Activated naive CD4-positive, alpha-beta T cell treated with anti-CD3 and anti-CD28 coated beads, Interleukin-2, amount 10 ng/mL, durations not matched to agents 7 days and 5 days (primary cell): ENCODE data around the gene VSTM4.

Experiments
- CTCF ChIA-PET: fragments of 350-600 bp; sonication (Branson Sonifier 250); formaldehyde crosslinking; loops from one replicate; lab custom pipeline; 2021; ENCODE audit warnings: antibody characterized with exemption; lab: Charles Lee
- DNase-seq: peaks from one replicate; pipeline ENCODE4 v3.0.0-alpha.2; 2020
- H3K27ac Mint-ChIP-seq: one replicate; pipeline ENCODE4 v1.8.0; 2021; ENCODE audit warnings: mild to moderate bottlenecking, moderate library complexity, mixed read lengths
- H3K27me3 Mint-ChIP-seq: one replicate; pipeline ENCODE4 v1.8.0; 2021; ENCODE audit warnings: mild to moderate bottlenecking, mixed read lengths
- H3K36me3 Mint-ChIP-seq: one replicate; pipeline ENCODE4 v1.8.0; 2021; ENCODE audit warnings: mixed read lengths
- H3K4me1 Mint-ChIP-seq: one replicate; pipeline ENCODE4 v1.8.0; 2021; ENCODE audit warnings: mixed read lengths
- H3K4me3 Mint-ChIP-seq: one replicate; pipeline ENCODE4 v1.8.0; 2021; ENCODE audit warnings: mild to moderate bottlenecking, moderate library complexity, mixed read lengths
- H3K9me3 Mint-ChIP-seq: one replicate; pipeline ENCODE4 v1.8.0; 2021; ENCODE audit warnings: mixed read lengths

VSTM4 gene

GRCh38 chr10:49086889-49087288 is 28.4 kb downstream of the VSTM4 start:
- Mint-ChIP-seq H3K4me3 (no peak overlapping the region), H3K27ac (no peak overlapping the region), H3K9me3 (peaks cover 8% of the 10 kb centered on the region), H3K27me3 (peaks cover 5% of the 10 kb centered on the region), H3K36me3 (no peaks in the 10 kb centered on the region), H3K4me1 (no peaks in the 10 kb centered on the region)
- no peak for DNase-seq
- CTCF ChIA-PET: no interaction called here

- H3K9me3 Mint-ChIP-seq: peaks cover 8% of the 10 kb centered on the region
- H3K27me3 Mint-ChIP-seq: peaks cover 9% of the 10 kb centered on the region
- no peak for DNase-seq
- no peak overlapping the region for H3K27ac Mint-ChIP-seq
- CTCF ChIA-PET: no interaction called here
- H3K4me1 Mint-ChIP-seq: peaks cover 6% of the 10 kb centered on the region
- H3K4me3 Mint-ChIP-seq: no peak overlapping the region
- no peaks in the 10 kb centered on the region for H3K36me3 Mint-ChIP-seq
These were observed 32.1 kb downstream of the VSTM4 start for GRCh38 chr10:49083261-49083660.

- peaks cover 8% of the 10 kb centered on the region for H3K9me3 Mint-ChIP-seq
- H3K4me3 Mint-ChIP-seq: no peak overlapping the region
- no peak for DNase-seq
- no peak overlapping the region for H3K27ac Mint-ChIP-seq
- CTCF ChIA-PET: no interaction called here
- H3K36me3 Mint-ChIP-seq: no peaks in the 10 kb centered on the region
- peaks cover 9% of the 10 kb centered on the region for H3K27me3 Mint-ChIP-seq
- peaks cover 6% of the 10 kb centered on the region for H3K4me1 Mint-ChIP-seq
These were observed 32.6 kb downstream of the VSTM4 start for GRCh38 chr10:49082766-49083165.

- DNase-seq: no peak
- H3K27me3 Mint-ChIP-seq: peaks cover 13% of the 10 kb centered on the region
- CTCF ChIA-PET: no interaction called here
- peaks cover 3% of the 10 kb centered on the region for H3K9me3 Mint-ChIP-seq
- H3K4me1 Mint-ChIP-seq: peaks cover 10% of the 10 kb centered on the region
- no peak overlapping the region for H3K4me3 Mint-ChIP-seq
- H3K27ac Mint-ChIP-seq: no peak overlapping the region
- no peaks in the 10 kb centered on the region for H3K36me3 Mint-ChIP-seq
These were observed 33.6 kb downstream of the VSTM4 start for GRCh38 chr10:49081547-49082275.

GRCh38 chr10:49080965-49081364 is 34.4 kb downstream of the VSTM4 start:
- CTCF ChIA-PET: no interaction called here
- Mint-ChIP-seq H3K4me1 (peaks cover 12% of the 10 kb centered on the region), H3K9me3 (no peaks in the 10 kb centered on the region), H3K36me3 (no peaks in the 10 kb centered on the region), H3K27ac (no peak overlapping the region), H3K4me3 (no peak overlapping the region), H3K27me3 (peaks cover 20% of the 10 kb centered on the region)
- DNase-seq: no peak

GRCh38 chr10:49080071-49080470 is 35.3 kb downstream of the VSTM4 start:
- H3K9me3 Mint-ChIP-seq: no peaks in the 10 kb centered on the region
- H3K4me1 Mint-ChIP-seq: peaks cover 12% of the 10 kb centered on the region
- DNase-seq: no peak
- CTCF ChIA-PET: no interaction called here
- peaks cover 23% of the 10 kb centered on the region for H3K27me3 Mint-ChIP-seq
- no peak overlapping the region for H3K4me3 Mint-ChIP-seq
- H3K36me3 Mint-ChIP-seq: no peaks in the 10 kb centered on the region
- H3K27ac Mint-ChIP-seq: no peak overlapping the region

- DNase-seq: no peak
- H3K36me3 Mint-ChIP-seq: no peaks in the 10 kb centered on the region
- no peaks in the 10 kb centered on the region for H3K9me3 Mint-ChIP-seq
- peaks cover 23% of the 10 kb centered on the region for H3K27me3 Mint-ChIP-seq
- no peak overlapping the region for H3K27ac Mint-ChIP-seq
- peaks cover 12% of the 10 kb centered on the region for H3K4me1 Mint-ChIP-seq
- CTCF ChIA-PET: interaction anchor here (0.5 kb wide), 1 partner anchor 752 kb away, joined by 4 read pairs; no protein-coding TSS in a partner anchor
- no peak overlapping the region for H3K4me3 Mint-ChIP-seq
These were observed 35.8 kb downstream of the VSTM4 start for GRCh38 chr10:49079499-49079898.

- Mint-ChIP-seq H3K27ac (no peak overlapping the region), H3K4me3 (no peak overlapping the region), H3K36me3 (no peaks in the 10 kb centered on the region), H3K9me3 (no peaks in the 10 kb centered on the region), H3K27me3 (peaks cover 23% of the 10 kb centered on the region), H3K4me1 (peaks cover 12% of the 10 kb centered on the region)
- DNase-seq: no peak
- CTCF ChIA-PET: interaction anchor here (0.5 kb wide), 1 partner anchor 751 kb away, joined by 4 read pairs; no protein-coding TSS in a partner anchor
These were observed 36.2 kb downstream of the VSTM4 start for GRCh38 chr10:49079072-49079471.

GRCh38 chr10:49078433-49078832 is 36.9 kb downstream of the VSTM4 start:
- no peak for DNase-seq
- Mint-ChIP-seq H3K27me3 (peaks cover 23% of the 10 kb centered on the region), H3K4me3 (no peak overlapping the region), H3K4me1 (peaks cover 12% of the 10 kb centered on the region), H3K9me3 (no peaks in the 10 kb centered on the region), H3K36me3 (no peaks in the 10 kb centered on the region), H3K27ac (no peak overlapping the region)
- CTCF ChIA-PET: no interaction called here

- peaks cover 23% of the 10 kb centered on the region for H3K27me3 Mint-ChIP-seq
- H3K36me3 Mint-ChIP-seq: no peaks in the 10 kb centered on the region
- peaks cover 16% of the 10 kb centered on the region for H3K4me1 Mint-ChIP-seq
- no peak overlapping the region for H3K4me3 Mint-ChIP-seq
- DNase-seq: no peak
- H3K9me3 Mint-ChIP-seq: no peaks in the 10 kb centered on the region
- H3K27ac Mint-ChIP-seq: no peak overlapping the region
- CTCF ChIA-PET: no interaction called here
These were observed 38.4 kb downstream of the VSTM4 start for GRCh38 chr10:49076741-49077521.

- DNase-seq: no peak
- CTCF ChIA-PET: no interaction called here
- H3K27me3 Mint-ChIP-seq: peaks cover 22% of the 10 kb centered on the region
- H3K9me3 Mint-ChIP-seq: no peaks in the 10 kb centered on the region
- H3K27ac Mint-ChIP-seq: no peak overlapping the region
- no peak overlapping the region for H3K4me3 Mint-ChIP-seq
- peaks cover 16% of the 10 kb centered on the region for H3K4me1 Mint-ChIP-seq
- no peaks in the 10 kb centered on the region for H3K36me3 Mint-ChIP-seq
These were observed 39.0 kb downstream of the VSTM4 start for GRCh38 chr10:49076319-49076718.

GRCh38 chr10:49075743-49076142 is 39.6 kb downstream of the VSTM4 start:
- Mint-ChIP-seq H3K27ac (no peak overlapping the region), H3K4me1 (peaks cover 16% of the 10 kb centered on the region), H3K4me3 (no peak overlapping the region), H3K27me3 (peaks cover 18% of the 10 kb centered on the region), H3K36me3 (no peaks in the 10 kb centered on the region), H3K9me3 (no peaks in the 10 kb centered on the region)
- CTCF ChIA-PET: no interaction called here
- DNase-seq: no peak

- Mint-ChIP-seq H3K4me3 (no peak overlapping the region), H3K27me3 (peaks cover 19% of the 10 kb centered on the region), H3K27ac (no peak overlapping the region), H3K36me3 (no peaks in the 10 kb centered on the region), H3K9me3 (no peaks in the 10 kb centered on the region), H3K4me1 (peaks cover 12% of the 10 kb centered on the region)
- CTCF ChIA-PET: no interaction called here
- no peak for DNase-seq
These were observed 40.3 kb downstream of the VSTM4 start for GRCh38 chr10:49074836-49075682.

GRCh38 chr10:49072166-49072885 is 43.0 kb downstream of the VSTM4 start:
- no peaks in the 10 kb centered on the region for H3K36me3 Mint-ChIP-seq
- no peak overlapping the region for H3K4me3 Mint-ChIP-seq
- no peak for DNase-seq
- peaks cover 10% of the 10 kb centered on the region for H3K4me1 Mint-ChIP-seq
- H3K27ac Mint-ChIP-seq: no peak overlapping the region
- H3K9me3 Mint-ChIP-seq: no peaks in the 10 kb centered on the region
- CTCF ChIA-PET: no interaction called here
- peaks cover 19% of the 10 kb centered on the region for H3K27me3 Mint-ChIP-seq
